GM19035 (cell line): ENCODE results near the gene RIPK4.
"Not testable (repeated sequence)": the region's sequence is repeated elsewhere in the genome, so short reads cannot be mapped to it uniquely, and the experiment has no call there.

Experiments used
- ATAC-seq: cut with Tn5 transposase; IDR thresholded peaks from one replicate; pipeline ENCODE4 v1.9.1; 2021; ENCODE audit not compliant: unreplicated experiment

The RIPK4 gene

GRCh38 chr21:41701749-41702148 lies 65.1 kb downstream of the RIPK4 start:
- no peak for ATAC-seq

GRCh38 chr21:41699311-41699710 lies 67.5 kb downstream of the RIPK4 start:
- no peak for ATAC-seq

GRCh38 chr21:41698071-41698470 lies 68.8 kb downstream of the RIPK4 start:
- no peak for ATAC-seq

GRCh38 chr21:41695513-41695912 lies 71.3 kb downstream of the RIPK4 start:
- no peak for ATAC-seq

GRCh38 chr21:41694042-41694441 lies 72.8 kb downstream of the RIPK4 start:
- ATAC-seq: not testable (repeated sequence)

- ATAC-seq: no peak
These were observed 74.7 kb downstream of the RIPK4 start for GRCh38 chr21:41692185-41692565.

- ATAC-seq: no peak
These were observed 75.4 kb downstream of the RIPK4 start for GRCh38 chr21:41691205-41692184.
